GM18951 (cell line): ENCODE data around the gene GFY.

ENCODE experiments used
- POLR2A ChIP-seq: IDR thresholded peaks from 4 replicates; pipeline ENCODE4 v1.6.1; 2011; ENCODE audit warnings: mild to moderate bottlenecking; ENCODE audit not compliant: insufficient read length, insufficient read depth; ENCODE audit errors: extremely low read depth
- in situ Hi-C: fragments of 300-500 bp; cut with MboI; formaldehyde crosslinking; loops from one replicate; pipeline ENCODE4 v1.12.0; 2022; ENCODE audit warnings: low sequenced_read_pairs, mixed read lengths, inconsistent platforms; ENCODE audit not compliant: unreplicated experiment

GFY gene

DNA sequence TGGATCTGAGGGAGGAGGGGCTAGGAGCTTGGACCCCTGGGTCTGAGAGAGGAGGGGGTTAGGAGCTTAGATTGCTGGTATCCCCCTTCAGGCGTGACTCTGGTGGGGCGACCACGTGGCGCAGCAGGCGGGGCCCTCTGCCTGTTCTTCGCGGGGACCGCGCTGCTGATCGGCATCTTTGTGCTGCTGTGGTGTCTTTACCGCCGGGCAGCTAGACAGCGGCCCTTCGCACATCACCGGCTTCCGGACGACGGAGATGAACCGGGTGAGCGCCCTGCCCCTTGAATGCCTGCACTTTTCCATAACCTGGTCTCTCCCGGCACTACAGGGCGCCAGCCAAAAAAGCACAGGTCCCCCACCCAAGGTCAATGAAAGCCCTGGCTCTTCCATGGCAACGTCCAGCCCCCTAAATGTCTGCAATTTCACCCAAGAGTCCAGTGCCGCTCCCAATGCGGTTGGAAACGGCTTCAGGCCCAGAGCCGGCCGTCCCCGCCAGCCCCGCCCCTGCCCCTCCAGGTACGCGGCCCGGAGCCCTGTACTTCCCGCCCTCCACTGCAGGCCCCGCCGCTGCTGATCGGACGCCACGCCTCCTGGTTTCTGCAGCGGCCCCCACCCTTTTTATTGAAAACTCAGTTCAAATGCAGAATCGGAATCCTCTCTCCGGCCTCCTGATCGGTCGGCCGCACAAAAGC, 2.8 kb downstream of the GFY start:
- in situ Hi-C loops = no loop called here
- no peak for TF ChIP-seq POLR2A

DNA sequence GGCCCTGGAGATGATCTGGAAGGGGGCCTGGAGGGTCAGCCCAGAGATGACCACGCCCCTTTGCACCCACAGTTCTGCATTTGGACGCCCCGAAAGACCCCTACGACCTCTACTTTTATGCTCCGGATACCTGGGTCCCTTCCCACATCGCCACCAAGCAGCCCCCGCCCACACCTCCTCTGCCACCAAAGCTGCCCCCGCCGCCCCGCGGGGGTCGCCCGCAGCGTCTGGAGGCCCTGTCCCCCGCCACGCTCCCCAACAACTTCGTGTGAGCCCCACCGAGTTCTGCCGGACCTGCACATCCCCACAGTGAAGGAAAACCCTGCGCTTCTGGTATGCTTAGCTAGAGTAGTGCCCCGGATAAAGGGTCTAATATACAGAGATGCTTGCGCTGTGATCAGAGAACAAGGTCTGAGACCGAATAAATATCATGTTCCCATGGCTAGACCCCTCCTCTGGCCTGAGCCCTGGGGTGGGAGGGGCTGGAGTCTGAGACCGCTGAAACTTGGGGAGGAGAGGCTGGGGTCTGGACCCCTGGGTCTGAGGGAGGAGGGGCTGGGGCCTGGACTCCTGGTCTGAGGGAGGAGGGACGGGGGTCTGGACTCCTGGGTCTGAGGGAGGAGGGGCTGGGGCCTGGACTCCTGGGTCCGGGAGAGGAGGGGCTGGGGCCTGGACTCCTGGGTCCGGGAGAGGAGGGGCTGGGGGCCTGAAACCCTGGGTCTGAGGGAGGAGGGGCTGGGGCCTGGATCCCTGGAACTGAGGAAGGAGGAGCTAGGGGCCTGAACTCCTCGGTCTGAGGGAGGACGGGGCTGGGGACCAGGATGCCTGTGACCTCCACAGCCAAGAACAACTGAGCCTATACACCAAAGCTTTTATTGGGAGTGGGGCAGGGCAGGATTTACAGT, 3.6 kb downstream of the GFY start:
- TF ChIP-seq POLR2A = no peak
- in situ Hi-C loops = no loop called here

DNA sequence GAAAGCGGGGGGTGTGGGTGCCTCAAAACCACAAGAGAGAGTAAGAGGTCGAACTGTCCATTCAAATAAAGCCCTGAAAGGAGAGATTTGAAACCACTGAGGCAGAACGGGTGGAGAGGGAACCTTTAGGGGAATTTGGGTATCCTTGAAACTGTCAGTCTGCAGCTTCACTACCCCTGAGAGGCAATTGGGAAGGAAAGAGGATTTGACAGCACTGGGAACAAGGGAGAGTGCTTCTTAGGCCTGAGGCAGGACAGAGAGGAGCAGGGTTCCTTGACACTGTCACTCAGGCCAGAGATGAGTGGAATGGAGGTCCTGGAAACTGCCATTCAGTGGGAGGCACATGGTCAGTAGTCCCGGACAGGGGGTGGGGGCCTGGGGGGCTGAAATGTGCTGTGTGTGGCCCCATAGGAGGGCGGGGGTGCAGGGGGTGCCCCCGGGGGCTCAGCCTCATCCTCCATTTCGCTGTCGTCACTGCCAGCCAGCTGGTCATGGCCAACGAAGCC, 5.0 kb downstream of the GFY start:
- no peak for TF ChIP-seq POLR2A
- in situ Hi-C loops = no loop called here

DNA sequence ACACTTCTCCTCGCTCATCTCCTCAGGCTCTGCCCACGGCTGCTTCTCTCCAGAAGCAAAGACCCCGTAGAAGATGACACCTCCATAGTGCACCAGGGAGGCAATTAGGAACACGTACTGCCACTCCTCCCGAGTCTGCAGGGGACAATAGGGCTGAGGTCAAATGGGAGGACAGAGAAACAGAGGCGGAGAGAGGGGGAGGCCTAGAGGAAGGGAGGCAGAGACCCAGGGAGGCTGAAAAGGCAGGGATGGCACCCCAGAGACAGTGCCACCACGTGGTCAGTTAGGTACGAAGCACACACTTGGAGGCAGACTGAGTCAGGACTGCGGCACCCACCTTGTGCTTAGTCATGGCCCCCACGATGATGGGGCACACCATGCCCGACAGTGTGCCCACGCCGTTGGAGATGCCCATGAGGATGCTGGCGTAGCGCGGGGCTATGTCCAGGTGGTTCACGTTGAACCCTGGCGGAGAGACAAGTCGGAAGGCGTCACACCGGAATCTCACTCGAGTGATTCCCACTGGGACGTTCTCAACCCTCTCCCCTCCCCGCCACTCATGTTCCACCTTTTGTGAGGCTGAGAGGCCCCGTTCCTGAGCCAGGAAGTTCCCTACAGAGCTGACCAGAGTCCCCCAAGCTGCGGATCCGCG, 5.6 kb downstream of the GFY start:
- no peak for TF ChIP-seq POLR2A
- in situ Hi-C loops = no loop called here

DNA sequence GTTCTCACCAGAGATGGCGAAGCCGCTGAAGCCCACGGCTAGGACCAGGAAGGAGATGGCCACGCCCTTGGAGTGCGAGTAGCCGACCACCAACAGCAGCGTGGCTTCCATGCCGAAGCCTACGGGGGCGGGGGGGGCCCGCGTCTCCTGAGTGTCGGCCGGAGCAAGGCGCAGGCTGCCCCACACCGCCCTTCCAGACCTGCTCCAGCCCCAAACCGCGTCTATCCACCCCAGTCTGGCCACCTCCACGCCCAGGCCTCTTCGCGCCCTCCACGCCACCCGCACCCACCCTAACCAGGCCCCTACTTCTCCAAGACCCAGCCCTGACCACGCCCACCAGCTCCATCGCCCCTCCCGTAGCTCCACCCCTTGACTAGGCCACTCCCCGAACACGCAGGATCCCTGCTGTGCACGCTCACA, 6.2 kb downstream of the GFY start:
- in situ Hi-C loops = no loop called here
- no peak for TF ChIP-seq POLR2A

DNA sequence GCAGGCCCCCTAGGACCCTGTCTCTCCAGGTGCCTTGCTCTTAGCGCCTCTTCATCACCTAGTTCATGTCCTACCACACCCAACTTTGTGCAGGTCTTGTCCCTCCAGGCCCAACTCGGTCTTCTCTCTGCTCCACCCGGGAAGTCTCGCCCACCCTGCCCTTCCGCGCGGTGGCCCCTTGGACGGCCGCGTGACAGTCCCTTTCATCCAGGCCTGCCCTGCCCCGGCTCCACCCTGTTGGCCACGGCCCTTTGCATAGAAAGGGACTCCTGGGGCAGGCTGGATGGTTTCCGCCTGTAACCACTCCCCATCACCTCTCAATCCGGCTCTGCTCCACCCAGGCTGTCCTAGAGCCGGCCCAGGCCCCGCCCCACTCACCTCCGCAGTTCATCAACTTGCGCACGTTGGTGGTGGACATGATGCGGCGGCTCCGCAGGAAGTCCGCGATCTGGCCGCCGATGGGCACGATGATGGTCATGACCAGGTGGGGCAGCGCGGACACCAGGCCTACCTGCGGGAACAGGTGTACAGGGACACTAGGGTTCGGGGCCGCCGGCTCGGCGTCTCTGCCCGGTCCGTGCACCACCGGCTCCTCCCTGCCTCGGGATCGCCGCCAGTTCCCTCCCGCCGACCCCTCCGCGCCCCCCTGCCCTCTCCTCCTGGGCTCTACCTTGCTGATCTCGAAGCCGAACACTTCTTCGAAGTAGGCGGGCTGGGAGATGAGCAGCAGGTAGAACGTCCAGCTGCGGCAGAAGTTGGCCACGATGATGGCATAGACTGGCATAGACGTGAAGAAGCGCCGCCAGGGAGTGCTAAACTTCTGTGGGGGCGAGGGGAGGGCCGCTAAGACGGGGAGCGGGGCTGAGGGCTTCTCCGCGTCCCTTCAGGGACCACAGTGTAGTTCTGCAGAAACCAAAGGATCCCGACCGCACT, 7.2 kb downstream of the GFY start:
- no peak for TF ChIP-seq POLR2A
- in situ Hi-C loops = no loop called here

DNA sequence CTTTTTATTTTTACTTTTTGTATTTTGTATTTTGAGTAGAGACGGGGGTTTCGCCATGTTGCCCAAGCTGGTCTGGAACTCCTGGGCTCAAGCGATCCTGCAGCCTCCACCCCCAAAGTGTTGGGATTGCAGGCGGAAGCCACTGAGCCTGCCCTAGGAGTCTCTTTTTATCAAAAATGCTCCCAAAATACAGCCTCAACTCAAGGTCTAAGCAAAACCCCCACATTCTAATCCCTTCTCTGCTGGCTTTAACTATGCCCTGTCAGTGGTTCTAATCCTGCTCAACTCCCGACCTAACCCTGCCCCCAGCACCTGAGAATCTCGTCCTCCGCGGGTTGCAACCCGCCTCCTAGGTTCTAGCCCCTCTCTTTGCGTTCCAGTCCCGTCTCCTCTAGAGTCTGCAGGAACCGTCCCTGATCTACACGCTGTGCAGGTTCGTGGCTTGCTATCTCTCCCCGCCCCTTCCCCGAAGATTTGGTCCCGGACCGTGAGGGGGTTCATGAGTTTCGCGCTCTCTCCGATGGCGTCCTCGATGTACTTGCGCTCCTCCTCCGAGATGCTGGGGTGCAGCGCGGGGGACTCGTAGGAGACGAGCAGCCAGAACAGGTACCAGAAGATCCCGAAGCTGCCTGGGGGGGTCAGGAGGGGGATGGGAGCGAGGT, 8.2 kb downstream of the GFY start:
- in situ Hi-C loops = no loop called here
- TF ChIP-seq POLR2A = no peak

DNA sequence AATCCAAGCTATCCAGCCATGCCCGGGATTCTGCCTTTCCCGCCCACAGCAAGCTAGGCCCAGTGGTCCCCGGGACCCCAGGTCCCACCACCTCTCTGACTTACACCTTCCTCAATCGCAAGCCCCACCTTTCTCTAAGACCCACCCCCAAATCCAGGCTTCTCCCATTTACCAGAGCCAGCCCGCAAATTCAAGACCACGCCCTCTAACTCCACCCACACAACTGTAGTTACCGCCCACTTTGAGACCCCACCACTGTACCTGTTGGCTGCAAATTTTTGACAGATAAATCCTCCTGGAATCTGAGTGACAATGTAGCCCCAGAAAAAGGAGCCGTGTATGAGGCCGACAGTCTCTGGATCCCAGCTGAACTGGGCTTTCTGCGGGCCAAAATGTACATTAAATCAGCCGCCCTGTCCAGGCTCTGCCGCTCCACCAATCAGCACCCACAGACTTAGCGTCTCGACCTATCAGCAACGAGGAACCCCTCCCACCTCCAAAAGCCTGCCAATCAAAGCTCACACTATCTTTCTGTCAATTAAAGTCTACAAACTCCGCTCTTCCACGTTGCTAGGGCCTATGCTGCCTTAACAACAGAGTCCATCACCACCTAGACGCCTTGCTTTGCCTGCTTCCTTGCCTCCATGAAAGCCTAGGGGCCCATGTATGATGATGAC, 9.9 kb downstream of the GFY start:
- in situ Hi-C loops = no loop called here
- no peak for TF ChIP-seq POLR2A

DNA sequence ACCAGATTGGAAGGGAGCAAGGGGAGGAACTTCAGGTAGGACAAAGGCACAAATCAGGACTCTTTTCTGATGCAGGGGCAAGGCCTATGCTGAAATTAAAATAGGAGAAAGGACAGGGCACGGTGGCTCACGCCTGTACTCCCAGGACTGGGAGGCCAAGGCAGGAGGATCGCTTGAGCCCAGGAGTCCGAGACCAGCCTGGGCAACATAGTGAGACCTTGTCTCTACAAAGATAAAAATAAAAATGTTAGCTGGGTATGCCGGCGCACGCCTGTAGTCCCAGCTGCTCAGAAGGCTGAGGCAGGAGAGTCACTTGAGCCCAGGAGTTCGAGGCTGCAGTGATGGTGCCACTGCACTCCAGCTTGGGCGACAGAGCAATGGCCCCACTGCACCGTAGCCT, 10.5 kb downstream of the GFY start:
- in situ Hi-C loops = no loop called here
- no peak for TF ChIP-seq POLR2A

DNA sequence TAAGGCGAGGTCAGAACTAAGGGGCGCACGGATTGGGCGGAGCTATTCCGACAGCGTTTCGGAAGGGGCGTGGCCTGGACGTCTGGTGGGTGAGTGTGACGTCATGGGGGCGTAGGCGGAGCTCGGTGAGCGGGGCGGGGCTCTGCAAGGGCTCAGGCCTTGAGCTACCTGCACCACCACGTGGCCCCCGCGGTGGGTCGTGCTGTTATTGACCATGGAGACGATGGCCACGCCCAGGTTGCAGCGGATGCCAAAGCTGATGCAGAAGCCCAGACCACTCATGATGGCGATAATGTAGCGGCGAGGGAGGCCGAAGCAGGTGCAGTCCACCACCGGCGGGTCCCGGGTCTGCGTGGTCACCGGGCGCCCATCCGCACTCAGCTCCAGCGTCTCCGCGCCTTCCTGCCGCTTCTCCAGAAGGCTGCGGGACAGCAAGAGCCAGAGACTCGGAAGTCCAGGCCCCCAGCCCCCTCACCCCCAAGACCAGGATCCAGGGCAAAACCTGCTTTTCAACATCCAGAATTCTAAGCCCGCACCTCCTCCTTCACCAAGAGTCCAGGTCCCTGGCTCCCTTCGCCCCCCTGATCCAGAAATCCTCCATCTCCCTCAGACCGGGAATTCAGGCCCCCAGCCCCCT, 11.3 kb downstream of the GFY start:
- no peak for TF ChIP-seq POLR2A
- in situ Hi-C loops = no loop called here

DNA sequence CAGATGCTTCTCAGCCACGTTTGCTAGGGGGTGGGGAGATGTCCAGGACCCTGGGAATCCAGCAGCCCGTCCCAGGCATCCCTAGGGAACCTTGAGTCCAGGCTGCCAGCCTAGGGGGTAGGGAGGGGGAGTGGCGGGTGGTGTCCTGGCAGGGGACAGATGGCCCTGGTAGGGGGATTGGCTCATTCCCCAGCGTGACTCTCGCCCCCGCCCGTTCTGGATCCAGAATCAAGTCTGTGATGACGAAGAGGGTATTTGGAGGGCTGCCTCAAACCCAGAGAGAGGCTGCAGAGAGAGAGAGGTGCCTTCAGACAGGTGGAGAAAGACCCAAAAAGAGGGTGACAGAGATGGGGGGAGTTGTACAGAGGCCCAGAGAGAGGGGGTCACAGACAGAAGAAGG, 12.0 kb downstream of the GFY start:
- no peak for TF ChIP-seq POLR2A

More for the DNA sequence above, 12.0 kb downstream of the GFY start:
- in situ Hi-C loops = no loop called here
